HG02885 (cell line): ENCODE measurements around the gene HTR4.
"Not testable (repeated sequence)": the region's sequence is repeated elsewhere in the genome, so short reads cannot be mapped to it uniquely, and the experiment has no call there.

Experiments
- ATAC-seq: cut with Tn5 transposase; IDR thresholded peaks from one replicate; pipeline ENCODE4 v1.9.1; 2021; ENCODE audit warnings: mild to moderate bottlenecking; ENCODE audit not compliant: unreplicated experiment, poor library complexity

Gene HTR4

GRCh38 chr5:148486456-148486855 lies 167.9 kb downstream of the HTR4 start:
- ATAC-seq, result no peak

DNA sequence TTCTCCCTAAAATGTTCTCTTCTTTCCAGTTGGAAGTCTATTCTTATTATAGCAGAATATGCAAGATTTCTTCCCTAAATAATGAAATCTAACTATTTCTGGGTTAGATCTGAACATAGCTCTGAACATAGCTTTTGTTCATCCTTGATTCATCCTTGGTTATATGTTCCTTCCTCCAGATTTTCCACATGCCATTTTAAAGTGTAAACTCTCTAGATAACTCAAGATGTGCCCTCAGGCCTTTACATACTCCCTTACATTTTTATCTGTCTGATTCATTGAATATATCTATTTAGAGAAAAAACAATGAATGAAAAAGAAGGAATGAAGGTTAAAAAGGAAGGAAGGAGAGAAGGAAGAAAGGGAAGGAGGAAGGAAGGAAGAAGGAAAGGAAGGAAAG lies 169.7 kb downstream of the HTR4 start:
- no peak for ATAC-seq

GRCh38 chr5:148483750-148484149 lies 170.6 kb downstream of the HTR4 start:
- no peak for ATAC-seq

DNA sequence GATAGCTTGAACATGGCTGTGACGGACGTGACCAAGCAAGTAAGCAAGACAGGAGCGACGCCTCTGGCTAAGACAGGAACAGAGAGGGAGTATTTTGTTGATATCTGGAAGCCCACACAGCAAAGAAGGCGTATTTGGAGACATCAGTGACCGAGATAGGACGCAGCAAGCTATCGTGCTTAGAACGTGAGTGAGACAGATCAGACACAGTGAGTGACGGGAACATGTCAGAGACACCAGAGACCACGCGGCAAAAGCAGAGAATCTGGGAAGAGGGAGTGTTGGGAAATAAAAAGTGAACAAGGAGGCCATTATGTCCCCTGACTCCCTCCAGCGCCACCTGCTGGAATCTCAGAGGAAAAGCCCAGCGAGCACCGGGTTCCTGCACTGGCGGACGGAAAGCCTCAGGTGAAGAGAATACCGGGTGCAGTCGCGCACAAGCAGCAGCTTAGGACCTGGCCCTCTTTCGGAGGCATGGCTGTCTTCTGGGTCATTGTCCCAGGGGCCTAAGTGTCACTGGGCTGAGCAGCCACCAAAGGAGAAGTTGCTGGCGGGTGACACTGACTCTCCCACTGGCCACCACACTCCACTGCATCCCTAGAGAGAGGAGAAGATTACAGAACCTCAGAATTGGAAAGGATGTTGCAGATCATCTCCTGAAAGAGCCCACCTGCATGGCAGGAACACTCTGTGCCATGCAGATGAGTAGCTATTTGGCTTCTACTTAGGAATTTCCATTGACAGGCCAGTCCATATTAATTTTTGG lies 171.4 kb downstream of the HTR4 start:
- peak; percentile 96 for ATAC-seq

DNA sequence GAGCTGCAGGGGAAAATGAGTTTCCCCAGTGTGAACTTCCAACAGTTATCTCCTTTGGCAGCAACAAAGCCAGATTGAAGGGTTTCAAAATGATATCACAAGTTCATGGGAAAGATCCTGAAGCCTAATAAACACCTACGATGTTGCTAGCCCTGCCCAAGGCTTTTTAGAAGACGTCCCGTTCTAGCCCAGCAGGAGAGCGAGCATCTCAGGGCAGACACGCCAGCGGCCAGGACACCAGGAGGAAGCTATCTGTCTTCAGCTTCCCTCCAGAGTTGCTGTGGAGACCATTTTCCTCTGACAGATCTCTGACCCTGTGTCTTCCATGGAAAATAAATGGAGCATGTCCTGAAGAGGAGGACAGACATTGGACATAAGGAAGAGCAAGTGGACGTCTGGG lies 172.1 kb downstream of the HTR4 start:
- no peak for ATAC-seq

GRCh38 chr5:148477429-148477828 lies 176.9 kb downstream of the HTR4 start:
- ATAC-seq, result no peak

GRCh38 chr5:148476302-148476701 lies 178.0 kb downstream of the HTR4 start:
- ATAC-seq, result no peak

DNA sequence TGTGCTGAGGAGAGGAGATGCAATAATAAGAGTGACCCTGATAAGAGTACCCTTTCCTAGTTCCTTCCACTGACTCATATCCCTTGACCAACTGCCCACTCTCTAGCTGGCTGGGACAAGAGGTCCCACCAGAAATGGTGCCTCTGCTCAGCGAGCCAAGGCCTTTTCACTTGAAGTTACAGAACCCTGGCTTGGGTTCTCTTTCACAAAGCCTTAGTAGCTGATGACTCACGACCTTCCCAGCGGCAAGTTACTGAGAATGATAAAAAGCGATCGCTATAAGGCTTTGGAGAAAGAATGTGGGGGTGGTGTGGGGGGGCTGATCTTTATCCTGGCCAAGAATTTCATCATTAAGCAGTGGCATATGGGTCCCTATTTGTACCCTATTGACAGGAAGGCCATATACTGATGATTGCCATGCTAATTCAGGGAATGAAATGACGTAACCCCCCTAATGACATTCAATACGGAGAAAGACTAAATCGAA lies 180.3 kb downstream of the HTR4 start:
- ATAC-seq, result no peak

DNA sequence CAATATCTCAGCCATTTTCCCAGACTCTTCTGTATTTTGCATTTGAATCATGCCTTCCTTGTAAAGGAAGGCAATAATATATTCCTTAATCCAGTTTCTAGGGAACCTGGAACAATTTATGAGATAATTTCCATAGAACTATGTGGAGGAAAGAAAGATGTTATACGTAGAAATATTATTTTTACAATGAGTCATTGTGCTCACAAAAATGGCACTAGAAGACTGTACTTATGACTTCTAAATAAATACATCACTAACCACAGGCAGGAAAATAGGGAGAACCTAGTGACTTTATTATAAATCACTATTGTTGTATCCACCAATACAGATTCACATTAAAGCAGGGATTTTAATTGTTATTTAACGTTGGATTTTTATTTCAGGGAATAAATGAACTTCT lies 182.9 kb downstream of the HTR4 start:
- ATAC-seq, result no peak

DNA sequence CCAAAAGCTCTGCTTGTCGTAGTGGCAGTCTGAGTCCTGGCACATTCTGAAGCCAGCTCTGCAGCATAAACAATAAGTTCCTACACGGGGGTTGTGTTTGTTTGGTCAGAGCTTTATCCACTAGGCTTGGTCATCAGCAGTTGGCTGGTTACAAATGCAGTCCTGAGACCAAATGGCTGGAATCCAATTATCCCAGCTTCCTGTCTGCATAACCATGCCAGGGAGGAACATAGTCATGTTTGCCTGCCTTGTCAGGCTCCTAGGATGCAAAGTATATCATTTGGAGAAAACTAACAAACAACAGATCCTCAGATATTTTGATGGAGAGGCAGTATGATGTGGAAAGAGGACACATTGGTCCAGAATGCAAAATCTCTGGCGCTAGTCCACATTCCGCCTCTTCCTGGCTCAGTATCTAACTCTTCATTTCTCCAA lies 184.8 kb downstream of the HTR4 start:
- no peak for ATAC-seq

DNA sequence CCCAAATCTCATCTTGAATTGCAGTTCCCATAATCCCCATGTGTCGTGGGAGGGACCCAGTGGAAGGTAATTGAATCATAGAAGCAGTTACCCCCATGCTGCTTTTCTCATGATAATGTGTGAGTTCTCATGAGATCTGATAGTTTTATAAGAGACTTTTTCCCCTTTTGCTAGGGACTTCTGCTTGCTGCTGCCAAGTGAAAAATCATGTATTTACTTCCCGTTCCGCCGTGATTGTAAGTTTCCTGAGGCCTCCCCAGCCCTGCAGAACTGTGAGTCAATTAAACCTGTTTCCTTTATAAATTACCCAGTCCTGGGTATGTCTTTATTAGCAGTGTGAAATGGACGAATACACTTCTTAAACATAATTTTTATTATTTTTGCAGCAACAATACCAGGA lies 185.6 kb downstream of the HTR4 start:
- ATAC-seq, result not testable (repeated sequence)

GRCh38 chr5:148467958-148468357 lies 186.4 kb downstream of the HTR4 start:
- ATAC-seq, result no peak

- no peak for ATAC-seq
Measured at GRCh38 chr5:148466236-148466580, 188.1 kb downstream of the HTR4 start.

DNA sequence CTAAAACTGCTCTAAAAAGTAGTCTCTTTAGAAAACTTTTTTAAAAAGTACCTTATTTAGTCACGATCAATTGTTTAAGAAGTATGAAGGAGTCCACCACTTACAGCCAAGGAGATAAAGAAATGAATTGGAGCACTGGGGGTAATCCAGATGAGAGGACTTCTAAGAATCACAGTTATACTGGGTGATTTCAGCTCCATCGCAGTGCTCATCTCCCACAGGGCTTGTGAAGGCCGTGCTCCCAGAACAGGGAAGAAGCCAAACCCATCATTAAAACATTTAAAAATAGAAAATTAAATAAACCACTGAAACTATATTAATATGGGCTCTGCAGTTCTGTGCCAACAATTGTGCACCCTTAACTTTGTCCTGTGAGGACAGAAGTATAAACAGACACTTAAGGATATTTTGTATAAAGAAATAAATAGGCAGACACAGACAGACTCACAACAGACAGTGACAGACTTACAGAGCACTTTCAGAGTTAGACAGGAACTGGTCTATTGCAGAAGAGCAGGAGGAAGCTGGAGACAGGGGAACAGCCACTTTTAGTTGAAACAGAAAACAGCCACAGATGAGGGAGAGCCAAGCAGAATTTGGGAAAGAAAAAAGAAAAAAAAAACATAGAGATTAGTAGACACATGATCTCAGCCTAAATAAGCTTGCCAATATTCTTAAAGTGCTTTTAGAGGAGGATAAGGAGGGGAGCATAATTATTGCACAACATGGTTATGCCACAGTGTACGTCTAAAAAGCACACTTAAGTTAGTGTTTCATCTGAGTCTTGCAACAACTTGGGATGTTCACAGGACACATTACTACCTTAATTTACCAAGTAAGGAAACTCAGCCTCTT lies 188.7 kb downstream of the HTR4 start:
- ATAC-seq, result no peak

DNA sequence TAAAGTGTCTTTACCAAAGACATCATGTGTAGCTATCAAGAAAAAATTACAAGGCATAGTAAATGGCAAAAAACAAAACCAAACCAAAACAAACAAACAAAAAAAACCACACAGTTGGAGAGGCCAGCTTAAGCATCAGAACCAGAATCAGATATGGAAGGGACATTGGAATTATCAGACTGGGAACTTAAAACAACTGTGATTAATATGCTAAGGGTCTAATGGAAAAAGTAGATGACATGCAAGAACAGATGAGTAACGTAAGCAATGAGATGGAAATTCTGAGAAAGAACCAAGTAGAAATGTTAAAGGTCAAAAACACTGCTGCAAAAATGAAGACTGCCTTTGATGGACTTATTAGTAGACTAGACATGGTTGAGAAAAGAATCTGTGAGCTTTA lies 194.7 kb downstream of the HTR4 start:
- ATAC-seq, result no peak

DNA sequence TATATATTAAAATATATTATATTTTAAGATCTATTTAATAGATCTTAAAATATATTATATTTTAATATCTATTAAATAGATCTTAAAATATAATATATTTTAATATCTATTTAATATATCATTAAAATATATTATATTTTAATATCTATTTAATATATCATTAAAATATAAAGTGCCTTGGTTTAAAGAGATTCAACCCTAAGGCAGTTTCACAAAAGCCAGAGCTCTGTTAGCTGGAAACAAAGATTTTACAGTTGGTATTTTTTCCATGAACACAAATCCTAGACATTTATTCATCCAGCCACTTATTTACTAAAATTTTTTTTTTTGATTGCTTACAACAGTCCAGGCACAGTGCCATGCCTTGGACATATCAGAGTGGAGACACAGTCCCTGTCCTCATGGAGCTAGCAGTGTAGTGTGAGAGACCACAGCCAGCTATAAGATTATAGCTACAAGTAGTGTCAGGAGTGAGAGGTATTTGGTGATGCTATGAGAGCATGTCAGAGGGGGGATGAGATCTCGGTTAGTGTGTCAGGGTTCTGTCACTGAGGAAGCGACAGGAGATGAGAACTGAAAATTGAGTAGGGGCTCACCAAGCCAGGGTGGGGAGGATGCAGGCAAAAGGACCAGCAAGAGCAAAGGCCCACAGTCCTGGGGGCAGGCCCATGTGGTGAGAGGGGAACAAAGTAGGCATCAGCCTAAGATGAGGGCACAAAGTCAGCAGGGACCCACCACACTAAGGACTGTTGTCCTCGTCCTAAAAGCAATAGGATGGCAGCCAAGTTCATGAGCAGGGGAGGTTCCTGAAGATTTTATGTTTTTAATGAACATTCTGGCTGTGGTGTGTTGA lies 196.1 kb downstream of the HTR4 start:
- no peak for ATAC-seq

DNA sequence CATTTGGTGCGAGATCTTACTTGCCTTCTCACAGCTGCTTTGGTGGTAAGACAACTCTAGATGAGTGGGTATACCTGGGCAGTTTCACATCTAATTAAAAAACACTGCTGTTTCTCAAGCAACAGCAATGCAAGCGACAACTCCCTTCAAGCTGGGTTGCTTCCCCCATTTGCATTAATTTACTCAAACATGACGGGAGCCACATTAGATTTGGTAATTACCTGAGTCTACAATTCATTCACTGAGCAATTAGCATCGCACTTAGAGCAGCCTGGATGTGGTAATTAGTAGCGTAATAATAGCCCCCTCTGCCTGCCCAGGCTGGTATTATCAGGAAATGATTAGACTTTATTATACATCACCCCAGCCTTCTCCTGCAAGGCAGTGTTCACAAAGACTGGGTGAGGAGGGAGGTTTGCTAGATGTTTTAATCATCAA lies 197.1 kb downstream of the HTR4 start:
- peak; percentile 77 for ATAC-seq

- ATAC-seq, result no peak
Measured at GRCh38 chr5:148455185-148455584, 199.1 kb downstream of the HTR4 start.

GRCh38 chr5:148454576-148454975 lies 199.8 kb downstream of the HTR4 start:
- no peak for ATAC-seq

DNA sequence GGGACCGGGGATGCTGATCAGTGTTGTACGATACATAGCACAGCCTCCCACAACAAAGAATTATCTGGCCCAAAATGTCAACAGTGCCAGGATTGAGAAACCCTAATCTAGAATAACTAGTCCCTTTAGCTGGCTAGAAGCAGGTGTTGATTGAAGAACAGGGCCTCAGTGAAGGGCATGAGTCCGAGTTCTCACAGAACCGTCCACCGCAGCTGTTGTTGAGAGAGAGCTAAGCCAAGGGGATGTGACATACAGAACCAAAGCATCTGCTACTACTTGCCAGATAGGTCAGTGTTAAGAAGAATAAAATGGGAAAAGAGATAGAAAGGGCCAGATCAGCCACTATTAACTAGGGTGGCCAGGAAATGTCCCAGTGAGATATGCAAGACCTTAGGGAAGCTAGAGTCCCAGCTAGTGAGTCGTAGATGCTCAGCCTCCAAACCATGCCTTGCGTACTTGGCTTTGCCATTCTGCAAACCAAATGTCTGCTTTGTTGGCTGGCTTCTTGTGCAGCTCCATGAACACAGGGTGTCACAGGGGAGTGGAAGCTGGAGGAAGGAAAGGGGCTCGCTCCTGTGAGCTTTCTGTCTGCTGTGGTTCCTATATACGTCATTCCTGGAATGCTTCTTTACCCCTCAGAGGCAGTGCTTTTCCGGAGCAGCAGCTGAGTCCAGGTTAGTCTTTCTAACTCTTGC lies 201.7 kb downstream of the HTR4 start:
- no peak for ATAC-seq
